Spinal cord (tissue), 10 donors: ENCODE data around the gene PPM1F. TPM values are rescaled to one million over a fixed set of nuclear protein-coding genes. Genes with fewer than 3 reads are reported as not detected.
"Not testable (repeated sequence)": the region's sequence is repeated elsewhere in the genome, so short reads cannot be mapped to it uniquely, and the experiment has no call there.

ENCODE experiments used
- DNase-seq, 6 donors: peaks; one replicate each; pipeline versions ENCODE4 v3.0.0 to v3.0.0-alpha.2; 2013 to 2015; ENCODE audit warnings: low spot score in 6 of 6, low read depth in 4 of 6
- H3K27ac ChIP-seq: one replicate; pipeline ENCODE4 v1.5.1; 2013; ENCODE audit warnings: low read depth, low read length, control low read depth
- H3K27me3 ChIP-seq: one replicate; pipeline ENCODE4 v1.6.1; 2013; ENCODE audit warnings: low read length; ENCODE audit not compliant: control insufficient read depth, insufficient read depth
- H3K36me3 ChIP-seq: one replicate; pipeline ENCODE4 v1.6.1; 2013; ENCODE audit warnings: low read length; ENCODE audit not compliant: control insufficient read depth, insufficient read depth
- H3K4me1 ChIP-seq: one replicate; pipeline ENCODE4 v1.6.1; 2013; ENCODE audit warnings: low read length; ENCODE audit not compliant: control insufficient read depth, insufficient read depth
- H3K4me3 ChIP-seq: one replicate; pipeline ENCODE4 v1.5.1; 2013; ENCODE audit warnings: low read depth, low read length, control low read depth
- H3K9me3 ChIP-seq: one replicate; pipeline ENCODE4 v1.6.1; 2013; ENCODE audit warnings: low read length; ENCODE audit not compliant: control insufficient read depth, insufficient read depth
- WGBS: methylation state at CpG from one replicate; pipeline ENCODE4 v1.1.5; 2013; ENCODE audit warnings: missing lambda C conversion rate; ENCODE audit not compliant: insufficient coverage; 5-methylcytosine and 5-hydroxymethylcytosine counted together
- polyA plus RNA-seq, 2 donors: library from polyadenylated mRNA; unstranded; fragments of 120-200 nt; gene quantifications; one replicate each; pipeline ENCODE4 v1.2.1, GENCODE V29; 2013; ENCODE audit not compliant: insufficient read length in 2 of 2
- total RNA-seq, 2 donors: library from RNA; depleted of rRNA in 1 of 2; stranded (reverse); fragments of 120-200 nt in 1 of 2; fragments of >200 nt in 1 of 2; gene quantifications; one replicate each; pipeline versions ENCODE4 v1.2.3 to v1.2.4, GENCODE V29; 2013 to 2014
- donor health status: healthy.

The PPM1F gene
- total and polyA plus RNA-seq, 4 donors, result 22.6 to 34.9 (median 30.3) TPM

- Histone ChIP-seq H3K9me3 (no peaks in the 10 kb centered on the region), H3K4me1 (peaks cover 8% of the 10 kb centered on the region), H3K36me3 (no peaks in the 10 kb centered on the region), H3K4me3 (no peak overlapping the region), H3K27ac (no peak overlapping the region), H3K27me3 (no peaks in the 10 kb centered on the region)
- no peak for DNase-seq
- 82% methylated on average over 4 of the region's 12 CpGs for WGBS
Observed at GRCh38 chr22:21902296-21903087, 50.2 kb downstream of the PPM1F start.

- WGBS, result no CpG with 5 or more reads among the region's 1 CpG
- no peaks in the 10 kb centered on the region for H3K36me3 ChIP-seq
- DNase-seq, result no peak
- H3K4me1 ChIP-seq, result no peaks in the 10 kb centered on the region
- no peak overlapping the region for H3K4me3 ChIP-seq
- H3K27ac ChIP-seq, result no peak overlapping the region
- no peaks in the 10 kb centered on the region for H3K27me3 ChIP-seq
- no peaks in the 10 kb centered on the region for H3K9me3 ChIP-seq
Observed at GRCh38 chr22:21898354-21898896, 54.2 kb downstream of the PPM1F start.

- DNase-seq, result no peak
- no peaks in the 10 kb centered on the region for H3K27me3 ChIP-seq
- no peaks in the 10 kb centered on the region for H3K4me1 ChIP-seq
- no peaks in the 10 kb centered on the region for H3K9me3 ChIP-seq
- no CpG with 5 or more reads among the region's 5 CpGs for WGBS
- H3K4me3 ChIP-seq, result no peak overlapping the region
- no peak overlapping the region for H3K27ac ChIP-seq
- no peaks in the 10 kb centered on the region for H3K36me3 ChIP-seq
Observed at GRCh38 chr22:21896951-21897513, 55.6 kb downstream of the PPM1F start.

DNA sequence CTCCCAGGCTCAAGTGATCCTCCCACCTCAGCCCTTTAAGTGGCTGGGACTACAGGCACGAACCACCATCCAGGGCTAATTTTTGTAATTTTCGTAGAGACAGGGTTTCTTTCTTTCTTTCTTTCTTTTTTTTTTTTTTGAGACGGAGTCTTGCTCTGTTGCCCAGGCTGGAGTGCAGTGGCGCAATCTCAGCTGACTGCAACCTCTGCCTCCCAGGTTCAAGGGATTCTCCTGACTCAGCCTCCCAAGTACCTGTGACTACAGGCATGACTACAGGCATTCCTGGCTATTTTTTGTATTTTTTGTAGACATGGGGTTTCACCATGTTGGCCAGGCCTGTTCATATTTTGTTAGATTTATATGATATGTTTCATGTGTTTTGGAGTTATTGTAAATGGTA, 56.4 kb downstream of the PPM1F start:
- H3K36me3 ChIP-seq, H3K4me3 ChIP-seq, H3K4me1 ChIP-seq, DNase-seq, H3K27me3 ChIP-seq, H3K27ac ChIP-seq, H3K9me3 ChIP-seq: not testable (repeated sequence)
- WGBS, result 83% methylated on average over 1 of the region's 4 CpGs

- no peak for DNase-seq
Observed at GRCh38 chr22:21894799-21895198, 57.8 kb downstream of the PPM1F start.

GRCh38 chr22:21889251-21889990, 63.2 kb downstream of the PPM1F start:
- no peak overlapping the region for H3K27ac ChIP-seq
- 100% methylated on average over 2 of the region's 10 CpGs for WGBS
- no peak for DNase-seq
- no peaks in the 10 kb centered on the region for H3K9me3 ChIP-seq
- H3K4me3 ChIP-seq, result no peak overlapping the region
- H3K27me3 ChIP-seq, result no peaks in the 10 kb centered on the region
- H3K36me3 ChIP-seq, result no peaks in the 10 kb centered on the region
- H3K4me1 ChIP-seq, result no peaks in the 10 kb centered on the region

More at GRCh38 chr22:21894799-21895198, 57.8 kb downstream of the PPM1F start:
- 100% methylated on average over 3 of the region's 8 CpGs for WGBS
- H3K4me1 ChIP-seq, result no peaks in the 10 kb centered on the region
- H3K4me3 ChIP-seq, result no peak overlapping the region
- H3K27me3 ChIP-seq, result no peaks in the 10 kb centered on the region
- H3K9me3 ChIP-seq, result no peaks in the 10 kb centered on the region
- no peaks in the 10 kb centered on the region for H3K36me3 ChIP-seq
- no peak overlapping the region for H3K27ac ChIP-seq

- Histone ChIP-seq H3K27ac (no peak overlapping the region), H3K36me3 (no peaks in the 10 kb centered on the region), H3K4me1 (no peaks in the 10 kb centered on the region), H3K4me3 (no peak overlapping the region), H3K27me3 (no peaks in the 10 kb centered on the region), H3K9me3 (no peaks in the 10 kb centered on the region)
- no peak for DNase-seq
Observed at GRCh38 chr22:21887841-21888240, 64.8 kb downstream of the PPM1F start.

DNA sequence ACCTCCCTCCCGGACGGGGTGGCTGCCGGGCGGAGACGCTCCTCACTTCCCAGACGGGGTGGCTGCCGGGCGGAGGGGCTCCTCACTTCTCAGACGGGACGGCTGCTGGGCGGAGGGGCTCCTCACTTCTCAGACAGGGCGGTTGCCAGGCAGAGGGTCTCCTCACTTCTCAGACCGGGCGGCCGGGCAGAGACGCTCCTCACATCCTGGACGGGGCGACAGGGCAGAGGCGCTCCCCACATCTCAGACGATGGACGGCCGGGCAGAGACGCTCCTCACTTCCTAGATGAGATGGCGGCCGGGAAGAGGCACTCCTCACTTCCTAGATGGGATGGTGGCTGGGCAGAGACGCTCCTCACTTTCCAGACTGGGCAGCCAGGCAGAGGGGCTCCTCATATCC, 68.7 kb downstream of the PPM1F start:
- not testable (repeated sequence) for H3K27ac ChIP-seq, H3K4me1 ChIP-seq, H3K27me3 ChIP-seq, H3K36me3 ChIP-seq, H3K4me3 ChIP-seq, H3K9me3 ChIP-seq, DNase-seq
- 100% methylated on average over 7 of the region's 26 CpGs for WGBS

DNA sequence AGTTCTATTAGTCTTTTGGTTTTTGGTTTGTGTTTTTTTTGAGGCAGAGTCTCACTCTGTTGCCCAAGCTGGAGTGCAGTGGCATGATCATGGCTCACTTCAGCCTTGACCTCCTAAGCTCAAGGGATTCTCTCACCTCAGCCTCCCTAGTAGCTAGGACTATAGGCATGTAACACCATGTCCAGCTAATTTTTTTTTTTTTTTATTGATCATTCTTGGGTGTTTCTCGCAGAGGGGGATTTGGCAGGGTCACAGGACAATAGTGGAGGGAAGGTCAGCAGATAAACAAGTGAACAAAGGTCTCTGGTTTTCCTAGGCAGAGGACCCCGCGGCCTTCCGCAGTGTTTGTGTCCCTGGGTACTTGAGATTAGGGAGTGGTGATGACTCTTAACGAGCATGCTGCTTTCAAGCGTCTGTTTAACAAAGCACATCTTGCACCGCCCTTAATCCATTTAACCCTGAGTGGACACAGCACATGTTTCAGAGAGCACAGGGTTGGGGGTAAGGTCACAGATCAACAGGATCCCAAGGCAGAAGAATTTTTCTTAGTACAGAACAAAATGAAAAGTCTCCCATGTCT, 69.8 kb downstream of the PPM1F start:
- H3K9me3 ChIP-seq, DNase-seq, H3K4me1 ChIP-seq, H3K36me3 ChIP-seq, H3K4me3 ChIP-seq, H3K27me3 ChIP-seq, H3K27ac ChIP-seq: not testable (repeated sequence)
- no CpG with 5 or more reads among the region's 7 CpGs for WGBS
